ENCODE results near the gene CAMK2B.
A peak's percentile ranks its signal among the peaks of the same experiment; 100 is the strongest.

CAMK2B gene

DNA sequence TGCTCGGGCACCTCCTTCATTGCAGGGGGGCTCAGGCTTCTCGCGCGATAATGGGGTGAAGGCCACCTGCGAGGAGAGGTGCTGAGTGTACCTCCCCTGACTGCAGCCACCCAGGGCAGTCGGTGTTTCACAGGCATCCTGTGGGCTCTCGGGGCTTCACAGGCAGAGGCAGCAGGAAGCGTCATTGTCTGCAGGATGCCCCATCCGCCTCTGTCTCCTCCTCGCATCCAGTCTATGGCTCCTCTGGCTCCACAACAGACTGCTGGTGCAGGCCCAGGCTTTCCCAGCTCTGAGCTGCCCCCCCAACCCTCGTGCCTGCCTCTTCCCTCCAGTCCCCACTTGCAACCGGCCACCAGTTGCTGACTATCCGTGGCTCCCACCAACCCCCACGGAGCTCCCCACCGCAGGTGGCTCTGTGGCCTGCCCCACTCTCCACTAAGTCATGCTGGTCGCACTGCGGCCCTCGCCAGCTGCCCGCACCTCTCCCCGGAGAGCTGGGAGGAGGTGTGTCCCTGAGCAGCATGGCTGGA, 36.5 kb downstream of the CAMK2B start:
- FAIRE-seq (no peak), DNase-seq (ENCODE audit: insufficient read length, low spot score) (no peak)

DNA sequence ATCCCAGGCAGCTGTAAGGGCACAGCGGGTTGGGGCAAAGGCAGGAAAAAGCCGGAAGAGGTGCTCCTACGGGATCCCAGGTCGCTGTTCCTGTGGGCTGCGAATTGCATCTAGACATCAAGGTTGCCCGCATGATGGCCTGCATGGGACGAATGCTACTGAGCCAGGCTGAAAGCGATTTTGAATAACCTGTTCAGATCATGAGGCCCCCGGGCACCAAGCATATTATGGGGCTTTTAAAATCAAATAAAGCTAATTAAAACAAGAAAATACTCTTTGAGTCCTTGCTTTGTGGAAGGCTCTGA, 37.1 kb downstream of the CAMK2B start:
- DNase-seq (ENCODE audit: insufficient read length, low spot score) = no peak
- no peak for FAIRE-seq

DNA sequence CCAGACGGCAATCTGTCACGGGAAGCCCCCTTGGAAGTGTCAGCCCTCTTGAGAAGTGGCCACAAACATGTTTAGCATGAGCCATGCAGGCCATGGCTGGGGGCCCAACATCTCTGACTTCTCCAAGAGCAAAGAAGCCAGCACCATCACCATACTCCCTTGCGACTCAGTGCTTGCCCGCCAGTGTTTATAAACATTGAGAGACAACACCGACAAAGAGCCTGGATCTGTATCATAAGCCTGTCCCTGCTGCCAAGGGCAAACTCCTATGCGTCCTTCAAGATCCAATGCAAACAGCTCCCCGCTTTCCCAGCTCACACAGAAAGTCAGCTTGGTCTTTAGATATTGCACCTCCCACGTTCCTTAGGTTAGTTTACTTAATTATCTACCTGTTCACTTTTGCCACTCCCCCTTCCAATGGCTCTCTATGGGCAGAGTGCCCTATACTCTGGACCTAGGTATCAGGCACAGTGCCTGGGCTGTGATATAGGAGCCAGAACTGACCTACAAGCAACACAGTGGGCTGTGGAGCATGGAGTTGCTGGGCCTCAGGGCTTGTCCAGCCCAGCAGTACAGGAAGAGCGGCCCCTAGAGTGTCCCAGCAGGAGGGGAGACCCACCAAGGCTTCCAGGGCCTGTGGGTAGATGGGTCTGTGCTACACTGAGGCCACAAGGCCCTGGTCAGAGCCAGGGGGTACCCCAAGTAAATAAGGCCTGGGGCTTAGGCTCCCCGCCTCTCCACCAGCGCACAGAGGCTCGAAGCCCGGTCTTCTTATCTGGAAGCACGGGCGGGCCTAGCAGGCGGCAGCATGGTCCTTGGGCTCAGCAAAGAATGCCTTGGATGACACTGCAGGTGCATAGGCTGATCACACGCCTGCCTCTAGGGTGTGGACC, 37.7 kb downstream of the CAMK2B start:
- DNase-seq (ENCODE audit: insufficient read length, low spot score) = no peak
- FAIRE-seq = no peak

DNA sequence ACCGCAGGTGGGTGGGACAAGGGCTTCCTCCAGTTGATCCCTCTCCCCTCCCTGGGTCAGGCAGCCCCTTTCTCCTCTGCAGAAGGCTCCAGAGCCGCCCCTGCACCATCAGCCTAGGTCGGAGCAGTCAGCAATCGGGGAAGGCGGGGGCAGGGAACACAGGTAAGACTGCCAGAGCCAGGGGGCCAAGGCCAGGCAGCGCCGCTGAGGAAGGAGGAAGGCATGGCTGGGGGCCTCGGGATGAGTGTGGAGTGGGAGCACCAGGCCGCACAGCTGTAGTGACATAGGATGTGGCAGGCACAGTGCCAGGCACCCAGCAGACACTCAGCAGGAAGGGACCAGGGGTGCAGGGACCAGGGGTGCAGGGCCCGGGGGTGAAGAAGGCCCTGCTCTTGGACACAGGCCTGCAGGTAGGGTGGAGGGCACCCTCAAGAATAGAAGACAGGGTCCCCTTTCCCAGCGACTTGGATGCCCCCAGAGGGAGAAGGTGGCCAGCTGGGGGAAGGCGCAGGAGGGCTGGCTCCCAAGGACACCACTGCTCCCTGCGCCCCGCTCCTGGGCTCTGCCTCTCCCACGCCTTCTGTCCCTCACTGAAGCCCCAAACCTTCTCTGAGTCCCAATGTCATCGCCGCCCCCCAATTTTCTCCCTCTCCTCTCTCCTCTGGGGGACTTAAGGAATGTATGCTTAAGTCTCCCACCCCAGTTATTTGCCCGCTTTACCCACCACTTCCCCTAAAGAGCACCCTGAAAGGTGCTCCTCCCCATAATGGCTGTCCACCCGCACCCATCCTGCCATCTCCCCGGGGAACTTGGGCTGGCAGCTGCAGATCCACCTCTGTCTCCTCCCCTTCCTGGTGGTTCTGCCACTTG, 38.5 kb downstream of the CAMK2B start:
- FAIRE-seq = no peak
- DNase-seq (ENCODE audit: insufficient read length, low spot score) = no peak

DNA sequence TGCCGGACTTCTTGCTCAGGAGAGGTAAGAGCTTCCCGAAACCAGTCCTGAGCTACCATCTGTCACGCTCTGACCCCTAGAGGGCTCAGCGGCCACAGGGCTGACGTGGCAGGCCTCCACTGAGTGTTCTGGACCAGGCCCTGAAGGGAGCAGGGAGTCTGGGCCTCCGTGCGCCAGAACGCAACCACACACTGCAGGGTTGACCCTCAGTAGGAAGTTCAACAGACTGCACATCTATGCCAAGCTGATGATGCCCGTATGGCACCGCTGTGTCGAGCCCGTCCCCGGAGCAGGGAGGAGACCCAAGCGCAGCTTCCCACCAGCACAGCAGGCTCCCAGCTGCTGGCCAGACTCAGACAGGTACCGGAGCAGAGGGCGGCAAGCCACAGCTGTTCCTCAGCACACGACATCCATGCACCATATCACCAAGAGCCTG, 39.2 kb downstream of the CAMK2B start:
- FAIRE-seq = no peak
- no peak for DNase-seq (ENCODE audit: insufficient read length, low spot score)

DNA sequence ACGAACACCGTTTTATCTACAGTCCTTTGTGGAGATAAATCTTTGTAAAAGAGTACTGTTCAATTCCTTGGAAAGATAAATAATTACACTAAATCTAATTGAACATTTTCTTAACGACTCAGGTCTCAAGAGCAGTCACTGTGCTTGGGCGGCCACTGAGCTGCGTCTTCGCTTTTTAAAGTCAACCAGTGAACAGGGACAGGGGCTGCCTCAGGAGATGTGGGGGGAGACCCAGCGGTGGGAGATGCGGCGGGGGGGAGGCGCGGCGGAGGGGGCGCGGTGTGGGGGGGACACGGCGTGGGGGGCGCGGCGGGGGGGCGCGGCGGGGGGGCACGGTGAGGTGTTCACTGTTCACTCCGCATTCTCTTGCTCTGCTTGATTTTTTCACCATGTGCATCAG, 39.8 kb downstream of the CAMK2B start:
- no peak for FAIRE-seq
- DNase-seq (ENCODE audit: insufficient read length, low spot score) = no peak

DNA sequence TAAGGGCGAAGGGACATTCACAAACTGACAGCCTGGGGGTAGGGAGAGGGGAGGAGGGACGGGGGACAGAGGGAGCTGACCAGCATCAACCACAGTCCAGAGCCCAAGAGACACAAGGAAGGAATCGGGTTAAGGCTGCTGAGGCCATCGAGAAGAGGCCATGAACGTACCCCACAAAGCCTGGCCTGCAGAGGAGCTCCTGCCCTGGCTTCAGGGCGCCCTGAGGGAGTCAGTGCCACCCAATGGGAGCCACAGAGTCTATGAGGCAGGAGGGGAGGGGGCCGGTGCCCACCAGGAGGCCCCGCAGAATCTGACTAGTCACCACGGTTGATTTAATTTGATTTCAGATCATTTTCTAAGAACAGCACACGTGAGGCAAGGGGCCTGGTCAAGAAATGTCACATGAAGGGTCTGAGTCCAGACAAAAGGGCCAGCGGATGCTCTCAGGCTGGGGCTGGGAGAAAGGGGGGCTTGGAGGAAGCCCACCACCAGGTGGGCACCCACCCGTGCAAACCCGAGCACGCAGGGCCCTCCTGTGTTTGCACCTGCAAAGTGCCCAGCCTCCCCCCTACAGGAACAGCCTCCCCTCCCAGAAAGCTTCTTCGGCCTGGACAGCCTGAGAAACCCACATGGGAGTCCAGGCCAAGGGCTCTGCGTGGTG, 40.4 kb downstream of the CAMK2B start:
- no peak for FAIRE-seq

DNA sequence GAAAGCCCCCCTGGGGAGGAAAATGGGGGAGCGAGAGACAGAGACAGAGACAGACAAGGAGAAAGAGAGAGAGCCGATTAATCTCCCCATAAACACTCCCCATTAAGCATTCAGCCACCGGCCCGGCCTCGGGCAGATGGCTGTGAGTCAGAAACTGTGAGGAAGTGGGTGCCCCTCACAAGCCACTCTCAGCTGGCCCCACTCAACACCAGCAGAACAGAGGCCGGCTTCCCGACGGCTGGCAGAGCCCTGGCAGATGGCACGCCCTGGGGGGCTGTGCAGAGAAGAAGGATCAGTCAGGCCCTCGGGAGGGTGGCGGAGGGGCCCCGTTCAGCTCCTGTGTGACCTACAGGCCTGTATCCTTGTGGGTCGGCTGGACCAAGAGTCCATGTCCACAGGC, 41.2 kb downstream of the CAMK2B start:
- no peak for FAIRE-seq
- DNase-seq (ENCODE audit: insufficient read length, low spot score) = no peak

More for the DNA sequence above, 40.4 kb downstream of the CAMK2B start:
- DNase-seq (ENCODE audit: insufficient read length, low spot score) = no peak

DNA sequence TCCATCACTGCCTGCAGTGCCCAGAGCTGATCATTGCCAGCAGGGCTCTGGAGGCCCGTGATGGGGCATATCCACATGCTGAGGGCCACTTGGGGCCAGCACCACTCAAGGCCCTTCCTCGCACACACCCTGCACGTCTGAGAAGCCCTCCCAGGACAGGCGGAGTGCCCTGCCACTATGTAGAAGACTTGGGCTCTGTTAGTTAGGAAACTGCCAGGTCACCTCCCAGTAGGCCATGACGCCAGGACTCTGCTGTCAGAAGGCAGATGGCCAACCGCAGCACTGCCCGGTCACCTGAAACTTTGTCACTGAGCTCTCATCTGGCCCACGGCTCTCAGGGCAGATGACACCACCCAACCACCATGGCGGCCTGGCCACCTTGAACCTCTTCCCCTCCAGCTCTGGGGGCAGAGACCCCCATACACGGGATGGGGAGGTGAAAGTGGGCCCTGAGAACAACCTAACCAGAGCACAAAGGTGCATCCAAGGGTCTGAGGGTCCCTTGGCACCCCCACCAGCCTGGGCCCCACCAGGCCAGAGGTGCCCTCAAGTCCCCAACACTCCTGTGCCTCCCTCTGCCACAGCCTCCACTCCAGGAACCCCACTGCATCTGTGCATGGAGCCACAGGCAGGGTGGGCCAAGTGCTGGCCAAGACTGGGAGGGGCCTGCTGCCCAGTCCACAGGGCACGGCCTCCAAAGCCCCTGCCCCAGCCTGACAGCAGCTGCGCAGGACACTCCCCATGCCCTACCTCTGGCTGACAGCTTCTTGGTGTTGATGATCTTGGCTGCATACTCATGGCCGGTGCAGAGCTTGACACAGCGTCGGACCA, 41.8 kb downstream of the CAMK2B start:
- DNase-seq (ENCODE audit: insufficient read length, low spot score) (no peak), FAIRE-seq (peak; percentile 9)

DNA sequence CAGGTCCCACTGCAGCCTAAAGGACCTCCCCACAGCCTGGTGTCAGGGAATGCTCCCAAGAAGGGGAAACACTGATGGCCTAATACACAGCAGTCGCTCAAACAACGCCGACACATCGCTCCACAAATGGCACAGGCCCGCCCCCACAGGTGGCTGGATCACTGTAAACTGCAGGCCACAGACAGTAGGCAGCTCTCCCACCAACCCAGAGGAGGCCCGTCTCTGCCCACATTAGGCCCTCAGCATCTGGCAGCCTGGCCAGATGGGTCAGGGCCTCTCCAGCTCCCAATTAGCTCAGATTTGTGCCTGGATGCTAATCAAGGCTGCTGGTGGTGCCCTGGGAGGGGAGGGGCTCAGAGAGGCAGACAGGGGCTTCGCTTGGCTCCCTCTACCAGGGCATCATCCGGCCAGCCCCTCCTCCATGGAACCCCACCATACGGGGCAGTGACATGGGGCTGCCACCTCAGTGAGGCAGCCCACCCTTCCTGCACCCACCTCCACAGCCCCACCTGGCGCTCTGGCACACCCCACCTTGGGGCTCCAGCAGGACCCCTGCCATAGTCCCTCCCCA, 42.7 kb downstream of the CAMK2B start:
- FAIRE-seq = no peak
- DNase-seq (ENCODE audit: insufficient read length, low spot score) = no peak

DNA sequence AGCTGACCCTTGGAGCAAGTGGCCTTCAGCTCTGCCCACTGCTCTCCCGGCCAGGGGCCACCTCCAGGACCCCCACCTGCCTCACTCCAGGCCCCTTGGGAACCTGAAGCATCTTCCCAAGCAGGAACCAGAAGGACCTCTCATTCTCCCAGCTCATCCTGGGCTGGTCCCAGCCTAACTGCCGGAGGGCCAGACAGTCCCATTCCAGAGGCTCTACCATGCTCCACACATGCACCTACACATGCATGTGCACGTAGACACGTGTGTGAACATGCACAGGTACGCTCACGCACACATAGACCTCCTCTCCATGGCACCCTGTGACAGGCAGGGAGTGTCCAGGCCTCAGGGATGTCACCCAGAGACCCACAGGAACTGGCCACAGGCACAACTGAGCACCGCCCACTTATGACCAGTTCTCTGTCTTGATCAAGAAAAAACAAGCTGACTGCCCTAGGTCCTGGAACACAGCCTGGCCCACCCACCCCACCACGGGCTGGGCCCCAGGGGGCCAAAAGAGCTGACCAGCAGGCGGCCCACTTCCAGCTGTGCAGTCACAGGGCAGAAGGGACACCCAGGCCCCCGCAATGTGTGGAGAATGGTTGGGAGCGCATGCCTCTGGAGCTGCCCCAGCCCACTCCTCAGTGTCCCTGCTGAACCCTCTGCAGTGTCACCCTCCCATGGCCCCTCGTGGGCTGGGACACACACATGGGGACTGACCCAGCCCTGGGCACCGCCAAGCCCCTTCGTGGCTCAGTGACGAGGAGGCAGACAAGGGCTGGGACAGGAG, 43.4 kb downstream of the CAMK2B start:
- FAIRE-seq (no peak), DNase-seq (ENCODE audit: insufficient read length, low spot score) (no peak)

DNA sequence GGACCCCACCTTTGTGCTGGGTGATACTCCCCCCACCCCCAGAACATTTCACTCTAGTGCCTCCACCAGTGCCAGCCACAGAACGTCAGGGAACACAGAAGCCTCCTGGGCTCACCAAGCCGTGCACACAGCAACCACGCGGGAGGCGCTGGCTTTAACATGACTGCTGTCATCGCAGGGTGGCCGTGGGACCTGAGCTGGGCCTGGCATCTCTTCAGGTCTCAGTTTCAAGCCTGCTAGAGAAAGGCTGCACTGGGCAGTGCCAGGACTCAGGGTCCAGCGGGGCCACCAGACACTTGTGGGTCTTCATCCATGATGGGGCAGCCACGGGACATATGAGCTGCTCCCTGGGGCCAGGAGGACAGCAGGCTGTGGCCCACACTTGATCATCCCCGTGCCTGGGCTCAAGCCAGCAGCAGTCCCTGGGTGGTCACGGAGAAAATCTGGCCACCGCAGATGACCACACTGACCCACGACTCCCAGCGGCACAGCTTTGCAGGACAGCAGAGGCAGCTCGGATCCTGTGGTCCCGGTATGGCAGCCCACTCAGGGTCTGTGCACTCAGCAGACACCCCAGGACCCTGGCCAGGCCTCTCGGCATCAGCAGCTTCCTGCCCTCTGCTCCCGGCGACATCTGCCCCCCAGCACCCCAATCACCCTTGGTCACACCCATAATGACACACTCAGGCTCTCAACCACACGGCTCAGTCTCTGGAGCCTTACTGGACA, 44.2 kb downstream of the CAMK2B start:
- FAIRE-seq = no peak
- DNase-seq (ENCODE audit: insufficient read length, low spot score) = no peak

DNA sequence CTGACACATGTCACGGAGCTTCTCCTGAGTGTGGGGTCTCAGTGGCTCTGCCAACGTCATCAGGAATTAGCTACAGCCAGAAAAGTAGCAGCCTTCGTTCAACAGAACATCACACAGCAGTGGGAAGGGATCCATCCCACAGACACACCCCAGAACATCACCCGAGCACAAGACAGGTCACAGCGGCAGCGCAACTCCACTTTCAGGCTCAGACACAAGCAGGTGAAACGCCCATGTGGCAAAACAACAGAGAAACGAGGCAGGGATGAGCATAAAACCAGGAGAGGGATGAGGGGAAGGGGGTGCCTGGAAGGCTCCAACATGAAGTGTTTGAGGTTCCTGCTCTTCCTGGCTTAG, 44.8 kb downstream of the CAMK2B start:
- FAIRE-seq (no peak), DNase-seq (ENCODE audit: insufficient read length, low spot score) (no peak)

DNA sequence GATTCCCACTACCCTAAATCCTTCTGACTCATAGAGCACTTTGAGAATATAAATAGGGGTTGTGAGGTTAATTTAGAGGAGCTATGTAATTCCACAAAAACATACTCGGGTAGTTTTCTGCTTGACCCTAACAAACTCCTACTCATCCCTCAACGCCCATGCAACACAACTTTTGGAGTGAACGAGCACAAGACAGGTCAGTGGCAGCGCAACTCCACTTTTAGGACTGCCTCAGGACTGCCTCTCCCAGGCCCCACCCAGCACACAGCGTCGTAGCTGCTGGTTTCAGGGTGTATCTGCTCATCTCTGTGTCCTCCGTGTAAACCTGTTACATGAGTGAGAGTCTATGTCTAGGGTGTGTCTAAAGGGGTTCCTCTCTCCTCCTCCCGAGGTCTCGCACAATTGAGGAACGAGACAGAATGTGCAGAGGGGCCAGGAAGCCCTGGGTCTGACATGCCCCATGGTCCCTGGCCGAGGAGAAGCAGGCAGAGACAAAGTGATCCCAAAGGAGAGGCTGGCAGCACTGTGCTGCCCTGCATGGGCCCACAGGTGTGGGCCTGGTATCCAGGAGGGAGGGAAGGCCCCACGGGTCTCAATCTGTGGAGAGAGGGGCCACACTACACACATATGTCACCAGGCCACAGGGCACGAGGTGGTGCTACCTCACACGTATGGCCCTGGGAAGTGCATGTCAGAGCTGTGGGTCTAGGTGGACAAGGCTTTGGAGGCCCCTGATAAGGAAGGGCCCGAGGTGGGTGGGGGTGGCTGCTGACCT, 45.5 kb downstream of the CAMK2B start:
- FAIRE-seq (no peak), DNase-seq (ENCODE audit: insufficient read length, low spot score) (no peak)

DNA sequence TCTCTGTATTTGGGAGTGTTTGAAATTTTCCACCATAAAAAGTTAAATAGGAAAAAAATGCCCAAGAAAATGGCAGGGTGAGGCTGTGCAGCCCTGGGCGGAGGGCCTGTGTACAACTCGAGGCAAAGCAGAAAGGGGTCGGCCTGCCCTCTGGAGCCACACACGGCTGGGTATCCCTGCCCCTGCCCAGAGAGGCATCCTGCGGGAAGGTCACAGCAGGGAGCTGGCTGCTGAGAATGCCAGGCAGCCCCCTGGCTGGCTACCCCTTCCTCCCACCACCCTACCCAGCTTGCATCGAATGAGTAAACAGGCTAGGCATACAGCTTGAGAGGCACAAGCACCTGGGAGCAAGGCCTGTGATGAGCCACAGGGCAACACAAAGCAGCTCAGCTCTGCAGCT, 46.1 kb downstream of the CAMK2B start:
- FAIRE-seq (no peak), DNase-seq (ENCODE audit: insufficient read length, low spot score) (no peak)

DNA sequence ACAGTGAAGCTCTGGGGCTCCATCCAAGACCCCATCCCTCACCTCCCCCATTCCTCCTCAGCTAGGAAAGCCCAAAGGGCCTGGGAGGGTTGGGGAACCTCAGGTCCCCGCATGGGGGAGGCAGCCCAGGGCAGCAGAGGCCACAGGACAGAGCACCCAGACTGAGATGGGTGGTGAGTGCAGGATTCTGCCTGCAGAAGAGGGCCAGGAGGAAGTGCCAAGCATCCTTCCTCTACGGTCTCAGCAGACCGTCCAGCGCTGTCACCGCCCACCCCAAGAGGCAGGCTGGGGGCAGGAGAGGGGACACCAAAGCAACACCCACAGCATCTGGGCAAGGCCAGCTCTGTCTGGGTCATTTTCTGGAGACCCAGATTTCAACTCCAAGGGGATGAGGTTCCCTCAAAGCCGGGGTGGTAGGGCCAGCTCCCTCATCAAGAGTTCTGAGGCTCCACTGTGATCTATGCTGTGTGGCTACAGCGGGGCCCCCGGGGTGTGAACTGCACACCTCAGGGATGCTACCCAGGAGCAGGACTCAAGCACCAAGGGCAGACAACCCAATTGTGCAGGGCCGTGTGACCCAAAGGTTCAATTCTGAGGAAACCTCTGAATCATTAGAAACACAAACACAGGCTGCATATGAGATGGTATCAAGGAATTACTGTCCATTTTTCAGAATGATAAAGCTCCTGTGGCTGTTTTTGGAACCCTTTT, 46.8 kb downstream of the CAMK2B start:
- DNase-seq (ENCODE audit: insufficient read length, low spot score) (no peak), FAIRE-seq (no peak)

DNA sequence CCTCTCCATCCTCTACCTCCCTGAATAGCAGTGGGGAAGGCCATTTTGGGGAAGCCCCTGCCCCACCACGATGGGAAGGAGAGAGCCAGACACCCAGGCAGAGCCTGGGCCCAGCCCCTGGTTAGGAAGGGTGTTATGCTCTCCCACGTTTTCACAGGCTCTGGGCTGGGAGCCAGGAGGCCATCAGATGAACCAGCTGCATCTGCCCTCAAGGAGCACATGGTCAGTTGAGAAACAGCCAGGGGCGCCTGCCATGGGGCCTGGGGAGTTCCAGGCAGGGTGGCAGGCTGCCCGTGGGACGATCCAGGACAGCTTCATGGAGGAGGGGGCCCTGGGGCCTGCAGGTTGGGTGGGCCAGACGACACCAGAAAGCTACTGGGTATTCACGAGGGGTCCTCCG, 47.5 kb downstream of the CAMK2B start:
- DNase-seq (ENCODE audit: insufficient read length, low spot score) = no peak
- FAIRE-seq = no peak

Data from HTR-8/SVneo (cell line).